K562 (cell line): ENCODE data around the gene CES1.

ENCODE experiments used
- CBX3 ChIP-seq, 2 experiments: IDR thresholded peaks; 1 replicate in 1 of 2; 2 replicates in 1 of 2; pipeline ENCODE4 v1.6.1; 2012; ENCODE audit warnings: inconsistent platforms in 2 of 2, low read length in 2 of 2, borderline replicate concordance in 1 of 2, control low read depth in 1 of 2
- EHMT2 ChIP-seq: fragments of 450-650 bp; IDR thresholded peaks from 2 replicates; pipeline ENCODE4 v1.6.1; 2018; ENCODE audit warnings: antibody characterized with exemption
- EP300 ChIP-seq: IDR thresholded peaks from 2 replicates; pipeline ENCODE4 v1.6.1; 2012; ENCODE audit warnings: low read length, improper control_type of control experiment
- EWSR1 ChIP-seq: fragments of 450-650 bp; IDR thresholded peaks from 2 replicates; pipeline ENCODE4 v1.6.1; 2018; ENCODE audit warnings: borderline replicate concordance, mild to moderate bottlenecking, low read depth, moderate library complexity; ENCODE audit not compliant: partially characterized antibody
- GTF2F1 ChIP-seq: IDR thresholded peaks from 2 replicates; pipeline ENCODE4 v1.6.1; 2011; ENCODE audit warnings: low read depth, low read length, improper control_type of control experiment
- RFX5 ChIP-seq: IDR thresholded peaks from 2 replicates; pipeline ENCODE4 v1.6.1; 2011; ENCODE audit warnings: low read depth, mild to moderate bottlenecking, improper control_type of control experiment, low read length
- XRCC3 ChIP-seq: fragments of 450-650 bp; IDR thresholded peaks from 2 replicates; pipeline ENCODE4 v1.6.1; 2017; ENCODE audit warnings: mild to moderate bottlenecking, moderate library complexity
- ZNF77 ChIP-seq: fragments of 250-450 bp; sonication (Bioruptor Pico); IDR thresholded peaks from 2 replicates; pipeline ENCODE4 v1.5.0; 2020
- TF ChIP-seq, protein P1 (sequence below): fragments of 250-450 bp; sonication (Bioruptor Pico); IDR thresholded peaks from 2 replicates; pipeline ENCODE4 v1.8.0; 2022; ENCODE audit warnings: moderate library complexity, mild to moderate bottlenecking, inconsistent platforms
- TF ChIP-seq, protein P2 (sequence below): sonication (generic); formaldehyde crosslinking; IDR thresholded peaks from 2 replicates; pipeline ENCODE4 v1.8.1; 2023; ENCODE audit warnings: mild to moderate bottlenecking, missing genetic modification reagents
- TF ChIP-seq, protein P3 (sequence below), 3 experiments: IDR thresholded peaks in 2 of 3; conservative IDR thresholded peaks in 1 of 3; 2 replicates each; pipeline ENCODE4 v1.5.1; 2011 to 2012; ENCODE audit warnings: low read length in 3 of 3, mild to moderate bottlenecking in 3 of 3, control low read depth in 2 of 3, improper control_type of control experiment in 1 of 3, inconsistent platforms in 1 of 3, low read depth in 1 of 3, mixed read lengths in 1 of 3, moderate library complexity in 1 of 3; ENCODE audit not compliant: insufficient read depth in 2 of 3
- TF ChIP-seq, protein P4 (sequence below): sonication (generic); formaldehyde crosslinking; IDR thresholded peaks from 2 replicates; pipeline ENCODE4 v1.8.0; 2023; ENCODE audit warnings: mild to moderate bottlenecking, missing genetic modification reagents
- TF ChIP-seq, protein P5 (sequence below): conservative IDR thresholded peaks from 2 replicates; pipeline ENCODE4 v1.6.1; 2011; ENCODE audit warnings: low read depth, mild to moderate bottlenecking, low read length; ENCODE audit not compliant: control insufficient read depth
- TF ChIP-seq, protein P6 (sequence below): fragments of 450-650 bp; IDR thresholded peaks from 2 replicates; pipeline ENCODE4 v1.6.1; 2016; ENCODE audit warnings: borderline replicate concordance

DNA sequence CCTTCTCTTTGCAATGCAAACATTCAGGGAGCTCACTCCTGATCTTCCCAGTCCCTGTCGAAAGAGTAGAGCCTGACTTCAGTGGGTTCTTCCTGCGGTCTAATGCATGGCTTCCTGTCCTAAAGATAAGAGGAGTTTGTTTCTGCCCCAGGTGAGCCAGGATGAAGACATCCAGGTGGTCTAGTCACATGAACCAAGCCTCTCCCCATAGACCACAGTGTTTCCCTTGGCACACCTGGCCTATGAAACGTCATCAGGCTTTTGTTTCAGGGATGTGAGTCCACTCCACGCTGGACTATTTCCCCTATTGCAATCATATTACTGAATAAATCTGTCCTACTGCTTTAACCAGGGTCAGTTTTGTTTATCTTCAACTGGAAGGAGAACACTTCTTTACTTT lies 21.1 kb downstream of the CES1 start:
- TF ChIP-seq RFX5 (no peak), GTF2F1 (no peak), EP300 (no peak), XRCC3 (no peak), ZNF77 (CRISPR knock-in tag) (no peak), EHMT2 (no peak), EWSR1 (no peak), CBX3 (IDR thresholded peaks at IDR 0.05; ENCODE audit: borderline replicate concordance in 1 of 2, low read length in 2 of 2) (no peak)
- TF ChIP-seq, protein P1, sequence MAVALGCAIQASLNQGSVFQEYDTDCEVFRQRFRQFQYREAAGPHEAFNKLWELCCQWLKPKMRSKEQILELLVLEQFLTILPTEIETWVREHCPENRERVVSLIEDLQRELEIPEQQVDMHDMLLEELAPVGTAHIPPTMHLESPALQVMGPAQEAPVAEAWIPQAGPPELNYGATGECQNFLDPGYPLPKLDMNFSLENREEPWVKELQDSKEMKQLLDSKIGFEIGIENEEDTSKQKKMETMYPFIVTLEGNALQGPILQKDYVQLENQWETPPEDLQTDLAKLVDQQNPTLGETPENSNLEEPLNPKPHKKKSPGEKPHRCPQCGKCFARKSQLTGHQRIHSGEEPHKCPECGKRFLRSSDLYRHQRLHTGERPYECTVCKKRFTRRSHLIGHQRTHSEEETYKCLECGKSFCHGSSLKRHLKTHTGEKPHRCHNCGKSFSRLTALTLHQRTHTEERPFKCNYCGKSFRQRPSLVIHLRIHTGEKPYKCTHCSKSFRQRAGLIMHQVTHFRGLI, result no peak
- TF ChIP-seq, protein P2, sequence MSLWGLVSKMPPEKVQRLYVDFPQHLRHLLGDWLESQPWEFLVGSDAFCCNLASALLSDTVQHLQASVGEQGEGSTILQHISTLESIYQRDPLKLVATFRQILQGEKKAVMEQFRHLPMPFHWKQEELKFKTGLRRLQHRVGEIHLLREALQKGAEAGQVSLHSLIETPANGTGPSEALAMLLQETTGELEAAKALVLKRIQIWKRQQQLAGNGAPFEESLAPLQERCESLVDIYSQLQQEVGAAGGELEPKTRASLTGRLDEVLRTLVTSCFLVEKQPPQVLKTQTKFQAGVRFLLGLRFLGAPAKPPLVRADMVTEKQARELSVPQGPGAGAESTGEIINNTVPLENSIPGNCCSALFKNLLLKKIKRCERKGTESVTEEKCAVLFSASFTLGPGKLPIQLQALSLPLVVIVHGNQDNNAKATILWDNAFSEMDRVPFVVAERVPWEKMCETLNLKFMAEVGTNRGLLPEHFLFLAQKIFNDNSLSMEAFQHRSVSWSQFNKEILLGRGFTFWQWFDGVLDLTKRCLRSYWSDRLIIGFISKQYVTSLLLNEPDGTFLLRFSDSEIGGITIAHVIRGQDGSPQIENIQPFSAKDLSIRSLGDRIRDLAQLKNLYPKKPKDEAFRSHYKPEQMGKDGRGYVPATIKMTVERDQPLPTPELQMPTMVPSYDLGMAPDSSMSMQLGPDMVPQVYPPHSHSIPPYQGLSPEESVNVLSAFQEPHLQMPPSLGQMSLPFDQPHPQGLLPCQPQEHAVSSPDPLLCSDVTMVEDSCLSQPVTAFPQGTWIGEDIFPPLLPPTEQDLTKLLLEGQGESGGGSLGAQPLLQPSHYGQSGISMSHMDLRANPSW, result no peak
- TF ChIP-seq, protein P3, sequence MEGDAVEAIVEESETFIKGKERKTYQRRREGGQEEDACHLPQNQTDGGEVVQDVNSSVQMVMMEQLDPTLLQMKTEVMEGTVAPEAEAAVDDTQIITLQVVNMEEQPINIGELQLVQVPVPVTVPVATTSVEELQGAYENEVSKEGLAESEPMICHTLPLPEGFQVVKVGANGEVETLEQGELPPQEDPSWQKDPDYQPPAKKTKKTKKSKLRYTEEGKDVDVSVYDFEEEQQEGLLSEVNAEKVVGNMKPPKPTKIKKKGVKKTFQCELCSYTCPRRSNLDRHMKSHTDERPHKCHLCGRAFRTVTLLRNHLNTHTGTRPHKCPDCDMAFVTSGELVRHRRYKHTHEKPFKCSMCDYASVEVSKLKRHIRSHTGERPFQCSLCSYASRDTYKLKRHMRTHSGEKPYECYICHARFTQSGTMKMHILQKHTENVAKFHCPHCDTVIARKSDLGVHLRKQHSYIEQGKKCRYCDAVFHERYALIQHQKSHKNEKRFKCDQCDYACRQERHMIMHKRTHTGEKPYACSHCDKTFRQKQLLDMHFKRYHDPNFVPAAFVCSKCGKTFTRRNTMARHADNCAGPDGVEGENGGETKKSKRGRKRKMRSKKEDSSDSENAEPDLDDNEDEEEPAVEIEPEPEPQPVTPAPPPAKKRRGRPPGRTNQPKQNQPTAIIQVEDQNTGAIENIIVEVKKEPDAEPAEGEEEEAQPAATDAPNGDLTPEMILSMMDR (IDR thresholded peaks at IDR 0.05 in 2 of 3, conservative IDR thresholded peaks at IDR 0.05 in 1 of 3; ENCODE audit: insufficient read depth in 2 of 3, low read depth in 1 of 3, low read length in 3 of 3), result no peak
- TF ChIP-seq, protein P4, sequence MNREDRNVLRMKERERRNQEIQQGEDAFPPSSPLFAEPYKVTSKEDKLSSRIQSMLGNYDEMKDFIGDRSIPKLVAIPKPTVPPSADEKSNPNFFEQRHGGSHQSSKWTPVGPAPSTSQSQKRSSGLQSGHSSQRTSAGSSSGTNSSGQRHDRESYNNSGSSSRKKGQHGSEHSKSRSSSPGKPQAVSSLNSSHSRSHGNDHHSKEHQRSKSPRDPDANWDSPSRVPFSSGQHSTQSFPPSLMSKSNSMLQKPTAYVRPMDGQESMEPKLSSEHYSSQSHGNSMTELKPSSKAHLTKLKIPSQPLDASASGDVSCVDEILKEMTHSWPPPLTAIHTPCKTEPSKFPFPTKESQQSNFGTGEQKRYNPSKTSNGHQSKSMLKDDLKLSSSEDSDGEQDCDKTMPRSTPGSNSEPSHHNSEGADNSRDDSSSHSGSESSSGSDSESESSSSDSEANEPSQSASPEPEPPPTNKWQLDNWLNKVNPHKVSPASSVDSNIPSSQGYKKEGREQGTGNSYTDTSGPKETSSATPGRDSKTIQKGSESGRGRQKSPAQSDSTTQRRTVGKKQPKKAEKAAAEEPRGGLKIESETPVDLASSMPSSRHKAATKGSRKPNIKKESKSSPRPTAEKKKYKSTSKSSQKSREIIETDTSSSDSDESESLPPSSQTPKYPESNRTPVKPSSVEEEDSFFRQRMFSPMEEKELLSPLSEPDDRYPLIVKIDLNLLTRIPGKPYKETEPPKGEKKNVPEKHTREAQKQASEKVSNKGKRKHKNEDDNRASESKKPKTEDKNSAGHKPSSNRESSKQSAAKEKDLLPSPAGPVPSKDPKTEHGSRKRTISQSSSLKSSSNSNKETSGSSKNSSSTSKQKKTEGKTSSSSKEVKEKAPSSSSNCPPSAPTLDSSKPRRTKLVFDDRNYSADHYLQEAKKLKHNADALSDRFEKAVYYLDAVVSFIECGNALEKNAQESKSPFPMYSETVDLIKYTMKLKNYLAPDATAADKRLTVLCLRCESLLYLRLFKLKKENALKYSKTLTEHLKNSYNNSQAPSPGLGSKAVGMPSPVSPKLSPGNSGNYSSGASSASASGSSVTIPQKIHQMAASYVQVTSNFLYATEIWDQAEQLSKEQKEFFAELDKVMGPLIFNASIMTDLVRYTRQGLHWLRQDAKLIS (CRISPR knock-in tag), result no peak
- TF ChIP-seq, protein P5, sequence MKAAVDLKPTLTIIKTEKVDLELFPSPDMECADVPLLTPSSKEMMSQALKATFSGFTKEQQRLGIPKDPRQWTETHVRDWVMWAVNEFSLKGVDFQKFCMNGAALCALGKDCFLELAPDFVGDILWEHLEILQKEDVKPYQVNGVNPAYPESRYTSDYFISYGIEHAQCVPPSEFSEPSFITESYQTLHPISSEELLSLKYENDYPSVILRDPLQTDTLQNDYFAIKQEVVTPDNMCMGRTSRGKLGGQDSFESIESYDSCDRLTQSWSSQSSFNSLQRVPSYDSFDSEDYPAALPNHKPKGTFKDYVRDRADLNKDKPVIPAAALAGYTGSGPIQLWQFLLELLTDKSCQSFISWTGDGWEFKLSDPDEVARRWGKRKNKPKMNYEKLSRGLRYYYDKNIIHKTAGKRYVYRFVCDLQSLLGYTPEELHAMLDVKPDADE, result no peak
- TF ChIP-seq, protein P6, sequence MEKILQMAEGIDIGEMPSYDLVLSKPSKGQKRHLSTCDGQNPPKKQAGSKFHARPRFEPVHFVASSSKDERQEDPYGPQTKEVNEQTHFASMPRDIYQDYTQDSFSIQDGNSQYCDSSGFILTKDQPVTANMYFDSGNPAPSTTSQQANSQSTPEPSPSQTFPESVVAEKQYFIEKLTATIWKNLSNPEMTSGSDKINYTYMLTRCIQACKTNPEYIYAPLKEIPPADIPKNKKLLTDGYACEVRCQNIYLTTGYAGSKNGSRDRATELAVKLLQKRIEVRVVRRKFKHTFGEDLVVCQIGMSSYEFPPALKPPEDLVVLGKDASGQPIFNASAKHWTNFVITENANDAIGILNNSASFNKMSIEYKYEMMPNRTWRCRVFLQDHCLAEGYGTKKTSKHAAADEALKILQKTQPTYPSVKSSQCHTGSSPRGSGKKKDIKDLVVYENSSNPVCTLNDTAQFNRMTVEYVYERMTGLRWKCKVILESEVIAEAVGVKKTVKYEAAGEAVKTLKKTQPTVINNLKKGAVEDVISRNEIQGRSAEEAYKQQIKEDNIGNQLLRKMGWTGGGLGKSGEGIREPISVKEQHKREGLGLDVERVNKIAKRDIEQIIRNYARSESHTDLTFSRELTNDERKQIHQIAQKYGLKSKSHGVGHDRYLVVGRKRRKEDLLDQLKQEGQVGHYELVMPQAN, result no peak
